Mononuclear cell (primary cell): ENCODE measurements around the gene TH. TPM values are rescaled to one million over a fixed set of nuclear protein-coding genes. Genes with fewer than 3 reads are reported as not detected.

Experiments
- H3K27me3 ChIP-seq: 2 replicates; pipeline ENCODE4 v1.6.0; 2011; ENCODE audit warnings: low read length, control low read depth; ENCODE audit not compliant: insufficient read depth
- H3K4me1 ChIP-seq: 2 replicates; pipeline ENCODE4 v1.5.1; 2011; ENCODE audit warnings: mild to moderate bottlenecking, low read length, control low read depth; ENCODE audit not compliant: insufficient read depth
- H3K4me3 ChIP-seq: 2 replicates; pipeline ENCODE4 v1.5.1; 2011; ENCODE audit warnings: mild to moderate bottlenecking, low read length, moderate library complexity
- H3K9me3 ChIP-seq: 2 replicates; pipeline ENCODE4 v1.5.1; 2011; ENCODE audit warnings: low read depth, mild to moderate bottlenecking, control low read depth, low read length
- total RNA-seq: library from RNA; depleted of rRNA; stranded (reverse); fragments of >200 nt; gene quantifications from one replicate; pipeline ENCODE4 v1.2.3, GENCODE V29; 2012

TH gene
- total RNA-seq: not detected

DNA sequence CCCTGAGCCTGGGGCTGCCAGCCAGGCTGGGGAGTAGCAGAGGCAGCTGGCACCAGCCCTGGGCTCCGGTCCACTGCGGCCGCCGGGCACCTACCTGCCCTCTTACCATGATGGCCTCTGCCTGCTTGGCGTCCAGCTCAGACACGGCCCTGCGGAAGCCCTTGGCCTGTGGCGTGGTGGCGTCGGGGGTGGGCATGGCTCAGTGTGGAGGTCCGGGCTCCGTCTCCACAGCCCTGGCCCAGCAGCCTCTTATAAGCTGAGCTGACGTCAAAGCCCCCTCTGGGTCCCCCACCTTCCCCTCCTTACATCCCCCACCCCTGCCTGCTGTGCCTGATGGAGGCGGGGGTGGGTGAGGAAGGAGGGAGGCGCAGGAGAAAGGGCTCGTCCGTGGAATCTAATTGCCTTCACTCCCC lies at the start of gene TH:
Gene TH, minus strand, starts transcription at position 225 of the 413 bp plus-strand sequence. Its CDS starts 29 bp downstream, at position 196.
- Histone ChIP-seq H3K9me3 (no peaks in the 10 kb centered on the region), H3K4me1 (no peaks in the 10 kb centered on the region), H3K27me3 (no peaks in the 10 kb centered on the region), H3K4me3 (no peak within 1 kb of the TSS)

- peaks cover 7% of the 10 kb centered on the region for H3K27me3 ChIP-seq
- H3K4me1 ChIP-seq: peaks cover 11% of the 10 kb centered on the region
- no peak overlapping the region for H3K4me3 ChIP-seq
These were observed 49.4 kb upstream of the TH start for GRCh38 chr11:2221024-2221423.

GRCh38 chr11:2220173-2220771 lies 48.7 kb upstream of the TH start:
- H3K27me3 ChIP-seq: peaks cover 7% of the 10 kb centered on the region
- peaks cover 11% of the 10 kb centered on the region for H3K4me1 ChIP-seq
- peaks cover 6% of the 10 kb centered on the region for H3K9me3 ChIP-seq
- H3K4me3 ChIP-seq: no peak overlapping the region

More at GRCh38 chr11:2221024-2221423, 49.4 kb upstream of the TH start:
- H3K9me3 ChIP-seq: peaks cover 6% of the 10 kb centered on the region

- Histone ChIP-seq H3K27me3 (peaks cover 7% of the 10 kb centered on the region), H3K4me1 (peaks cover 11% of the 10 kb centered on the region), H3K4me3 (no peak overlapping the region), H3K9me3 (peaks cover 5% of the 10 kb centered on the region)
These were observed 47.9 kb upstream of the TH start for GRCh38 chr11:2219318-2220017.

DNA sequence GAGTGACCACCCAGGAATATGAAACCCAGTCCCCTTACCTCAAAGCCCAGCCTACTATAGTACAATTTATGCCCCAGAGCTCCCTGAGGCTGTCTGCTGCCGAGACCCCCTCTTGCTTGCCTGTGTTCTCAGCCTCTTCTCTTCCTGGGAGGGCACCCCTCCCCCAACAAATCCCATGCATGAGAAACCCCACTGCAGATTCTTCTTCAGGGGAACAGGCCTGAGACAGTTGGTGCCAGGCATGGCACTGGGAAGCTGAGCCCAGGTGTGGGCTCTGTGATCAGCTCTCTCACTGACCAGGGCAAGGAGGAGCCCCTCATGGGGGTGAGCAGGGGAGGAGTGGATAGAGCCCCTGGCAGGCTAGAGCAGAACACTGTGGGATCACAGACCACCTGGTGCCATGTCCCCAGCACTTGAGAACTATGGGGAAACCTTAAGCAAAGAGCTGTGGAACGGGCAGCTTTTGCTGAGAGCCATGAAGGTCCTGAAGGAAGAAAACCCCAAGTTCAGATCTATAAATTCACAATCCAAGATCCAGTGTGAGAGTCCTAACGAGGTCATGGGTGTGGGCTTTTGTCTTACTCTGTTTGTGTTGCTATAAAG lies 46.5 kb upstream of the TH start:
- no peak overlapping the region for H3K4me3 ChIP-seq
- no peaks in the 10 kb centered on the region for H3K27me3 ChIP-seq
- peaks cover 21% of the 10 kb centered on the region for H3K4me1 ChIP-seq
- H3K9me3 ChIP-seq: no peaks in the 10 kb centered on the region

DNA sequence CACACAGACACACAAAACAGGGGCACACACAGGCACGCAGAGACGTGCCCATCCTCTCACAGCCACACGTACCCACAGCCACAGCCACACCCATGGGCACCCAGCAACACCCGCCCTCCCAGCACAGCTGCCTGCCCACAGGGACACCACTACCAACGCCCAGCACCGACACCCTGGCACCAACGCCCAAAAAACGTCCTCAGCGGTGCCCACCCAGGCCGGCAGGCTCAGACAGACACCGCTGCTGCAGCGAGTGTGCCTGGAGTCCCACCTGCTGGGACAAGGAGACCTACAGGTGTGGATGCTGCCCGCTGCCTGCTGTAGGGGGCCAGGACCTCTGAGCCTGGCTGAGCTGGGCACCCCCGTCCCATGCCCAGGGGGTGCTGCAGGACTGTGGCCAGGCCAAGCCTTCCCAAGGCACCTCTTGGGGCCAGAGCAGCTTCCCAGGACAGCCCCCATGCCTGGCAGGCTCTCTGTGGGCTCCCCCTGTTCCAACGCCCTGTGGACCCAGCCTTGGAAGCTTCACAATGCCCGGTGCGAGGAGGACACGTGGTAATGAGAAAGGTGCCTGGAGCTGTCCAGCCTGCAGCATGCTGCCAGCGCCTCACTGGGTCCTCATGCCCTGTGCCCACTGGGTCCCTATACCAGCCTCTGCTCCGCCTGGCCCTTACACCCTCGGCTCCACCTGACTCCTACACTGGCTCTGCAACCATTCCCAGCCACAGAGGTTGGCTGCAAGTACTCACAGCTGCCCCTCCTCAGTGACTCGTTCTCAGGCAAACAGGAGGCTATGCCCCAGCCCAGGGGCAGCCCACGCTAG lies 45.8 kb upstream of the TH start:
- Histone ChIP-seq H3K27me3 (no peaks in the 10 kb centered on the region), H3K9me3 (no peaks in the 10 kb centered on the region), H3K4me3 (no peak overlapping the region), H3K4me1 (peaks cover 28% of the 10 kb centered on the region)

DNA sequence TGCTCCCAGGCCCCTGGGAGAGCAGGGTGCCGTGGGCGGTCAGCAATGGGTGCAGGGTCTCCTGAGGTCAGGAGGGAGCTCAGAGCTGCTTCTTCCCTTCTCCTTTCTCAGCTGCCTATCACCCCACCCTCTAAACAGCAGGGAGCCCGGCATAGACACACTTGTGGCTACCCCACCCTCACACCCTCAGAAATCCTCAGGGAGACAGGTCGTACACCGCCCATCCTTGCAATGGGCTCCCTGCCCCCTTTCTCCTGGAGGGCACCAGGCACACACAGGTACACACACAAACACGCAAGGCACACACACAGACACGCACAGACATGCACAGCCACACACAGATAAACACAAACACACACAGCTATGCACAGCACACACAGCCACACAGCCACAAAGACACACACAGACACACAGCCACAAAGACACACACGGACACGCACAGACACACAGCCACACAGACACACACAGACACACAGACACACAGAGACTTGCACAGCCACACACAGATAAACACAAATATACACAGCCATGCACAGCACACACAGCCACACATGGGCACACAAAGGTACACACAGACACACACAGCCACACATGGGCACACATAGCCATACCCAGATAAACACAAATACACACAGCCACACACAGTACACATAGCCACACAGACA lies 44.9 kb upstream of the TH start:
- no peaks in the 10 kb centered on the region for H3K9me3 ChIP-seq
- no peak overlapping the region for H3K4me3 ChIP-seq
- H3K4me1 ChIP-seq: peaks cover 28% of the 10 kb centered on the region
- H3K27me3 ChIP-seq: no peaks in the 10 kb centered on the region

- H3K27me3 ChIP-seq: no peaks in the 10 kb centered on the region
These were observed 44.2 kb upstream of the TH start for GRCh38 chr11:2215561-2216399.

GRCh38 chr11:2215230-2215560 lies 43.6 kb upstream of the TH start:
- H3K9me3 ChIP-seq: no peaks in the 10 kb centered on the region
- H3K4me1 ChIP-seq: peaks cover 28% of the 10 kb centered on the region
- H3K4me3 ChIP-seq: no peak overlapping the region
- H3K27me3 ChIP-seq: no peaks in the 10 kb centered on the region

More at GRCh38 chr11:2215561-2216399, 44.2 kb upstream of the TH start:
- Histone ChIP-seq H3K9me3 (no peaks in the 10 kb centered on the region), H3K4me1 (peaks cover 28% of the 10 kb centered on the region), H3K4me3 (no peak overlapping the region)

DNA sequence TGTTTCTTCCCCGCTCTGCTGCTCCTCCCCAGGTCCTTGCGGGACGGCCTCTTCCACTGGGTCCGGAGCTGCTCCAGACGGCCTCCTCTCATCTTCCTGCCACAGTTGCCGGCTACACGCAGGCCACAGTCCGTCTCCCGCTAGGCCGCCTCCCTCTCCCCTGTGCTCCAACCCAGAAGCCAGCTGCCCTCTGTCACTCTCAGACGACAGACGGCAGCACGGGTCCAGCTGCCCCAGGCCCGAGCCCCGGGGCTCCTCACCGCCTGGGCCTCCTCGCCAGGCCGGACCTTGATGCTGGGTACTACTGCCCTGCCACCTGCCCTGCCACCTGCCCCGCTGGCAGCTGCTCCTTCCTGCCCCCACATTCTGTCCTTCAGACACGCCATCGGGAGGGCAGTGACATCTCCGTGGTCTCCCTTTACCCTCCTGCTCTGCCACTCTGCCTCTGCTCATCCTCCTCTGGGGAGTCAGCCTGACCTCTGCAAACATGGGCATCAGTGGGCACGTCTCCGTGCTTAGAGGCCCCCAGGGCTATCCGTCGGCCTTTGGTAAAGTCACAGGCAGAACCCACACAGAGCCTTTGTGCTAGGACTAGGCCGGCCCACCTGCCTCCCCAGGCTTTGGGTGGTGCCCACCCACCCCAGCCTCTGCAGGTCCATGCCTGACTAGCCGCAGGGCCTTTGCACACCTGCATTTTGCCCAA lies 43.1 kb upstream of the TH start:
- Histone ChIP-seq H3K4me3 (no peak overlapping the region), H3K9me3 (no peaks in the 10 kb centered on the region), H3K4me1 (peaks cover 28% of the 10 kb centered on the region), H3K27me3 (no peaks in the 10 kb centered on the region)

GRCh38 chr11:2213890-2214526 lies 42.4 kb upstream of the TH start:
- H3K9me3 ChIP-seq: no peaks in the 10 kb centered on the region
- H3K4me3 ChIP-seq: no peak overlapping the region
- H3K4me1 ChIP-seq: peaks cover 28% of the 10 kb centered on the region
- no peaks in the 10 kb centered on the region for H3K27me3 ChIP-seq

DNA sequence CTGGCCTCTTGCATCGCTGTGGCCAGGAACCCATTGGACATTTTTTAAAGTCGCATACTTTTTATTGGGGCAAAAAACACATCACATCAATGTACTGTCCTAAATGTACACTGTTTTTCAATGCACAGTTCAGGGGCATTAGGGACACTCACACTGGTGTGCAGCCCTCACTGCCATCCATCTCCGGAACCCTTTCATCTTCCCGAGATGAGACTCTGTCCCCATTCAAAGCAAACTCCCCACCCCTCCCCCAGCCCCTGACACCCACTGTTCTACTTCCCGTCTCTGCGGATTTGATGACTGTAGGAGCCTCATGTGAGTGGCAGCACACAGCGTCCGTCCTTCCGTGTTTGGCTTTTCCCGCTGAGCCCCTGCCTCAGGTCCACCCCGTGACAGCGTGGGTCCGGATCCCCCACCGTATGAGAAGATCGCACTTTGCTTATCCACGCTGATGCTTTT lies 41.8 kb upstream of the TH start:
- Histone ChIP-seq H3K4me3 (no peak overlapping the region), H3K4me1 (peaks cover 28% of the 10 kb centered on the region)

More for the DNA sequence above, 41.8 kb upstream of the TH start:
- Histone ChIP-seq H3K27me3 (no peaks in the 10 kb centered on the region), H3K9me3 (no peaks in the 10 kb centered on the region)
